ENCODE measurements around the gene NR2F6.
A peak's percentile ranks its signal among the peaks of the same experiment; 100 is the strongest.

NR2F6 gene

DNA sequence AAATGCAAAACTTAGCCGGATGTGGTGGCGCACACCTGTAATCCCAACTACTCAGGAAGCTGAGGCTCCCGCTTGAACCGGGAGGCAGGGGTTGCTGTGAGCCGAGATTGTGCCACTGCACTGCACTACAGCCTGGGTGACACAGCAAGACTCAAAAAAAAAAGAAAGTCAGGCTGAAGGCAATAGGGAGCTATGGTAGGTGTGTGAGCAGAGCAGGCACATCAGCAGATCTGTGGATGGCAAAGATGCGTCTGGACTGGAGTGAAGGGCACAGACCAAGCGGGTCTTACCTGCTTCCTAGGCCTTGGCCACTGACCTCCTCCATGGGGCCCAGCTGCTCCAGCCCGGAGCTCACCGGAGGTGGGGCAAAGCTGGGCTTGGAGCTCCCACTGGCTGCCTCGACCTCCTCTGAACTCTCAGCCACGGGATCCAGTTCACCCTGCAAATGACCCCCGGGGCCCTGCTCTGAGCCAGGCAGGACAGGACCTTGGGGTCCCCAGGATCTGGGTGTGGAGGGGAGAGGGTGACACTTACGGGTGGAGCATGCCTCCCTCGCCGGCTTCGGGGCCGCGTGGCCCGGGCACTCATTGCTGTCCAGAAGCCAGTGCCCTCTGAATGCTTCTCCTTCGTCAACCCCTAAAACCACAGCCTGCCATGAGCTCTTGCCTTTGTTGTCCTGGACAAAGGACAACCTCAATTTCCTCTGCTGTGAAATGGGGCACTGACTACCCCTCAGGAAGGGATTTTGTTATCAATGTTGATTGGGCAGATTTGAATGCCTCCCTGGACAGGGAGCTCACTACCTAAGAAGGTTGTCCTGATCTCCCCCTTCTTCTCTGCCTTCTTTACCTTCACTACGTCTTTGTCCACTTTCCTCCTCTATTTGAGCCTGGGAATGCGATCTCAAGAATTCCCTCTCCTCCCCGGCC lies 18.3 kb upstream of the NR2F6 start:
- DNase-seq = no peak

DNA sequence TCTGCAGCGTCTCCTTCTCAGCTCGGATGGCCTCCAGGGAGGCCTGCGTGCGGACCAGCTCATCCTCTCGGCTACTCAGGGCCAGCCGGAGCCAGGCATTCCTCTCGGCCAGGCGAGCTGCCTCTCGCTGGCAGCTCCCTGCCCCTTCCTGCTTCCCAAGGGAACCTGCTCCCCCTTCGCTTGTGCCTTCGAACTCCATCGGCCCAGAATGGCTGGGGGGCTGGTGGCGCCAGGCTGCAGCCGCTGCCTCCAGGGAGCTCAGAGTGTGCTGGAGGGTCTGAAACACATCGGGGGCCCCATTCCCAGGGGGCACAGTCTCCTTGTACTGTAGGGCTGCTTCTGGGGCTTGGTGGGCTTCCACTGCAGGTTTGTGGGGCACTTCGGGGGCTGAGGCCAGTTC lies 16.8 kb upstream of the NR2F6 start:
- DNase-seq = no peak

DNA sequence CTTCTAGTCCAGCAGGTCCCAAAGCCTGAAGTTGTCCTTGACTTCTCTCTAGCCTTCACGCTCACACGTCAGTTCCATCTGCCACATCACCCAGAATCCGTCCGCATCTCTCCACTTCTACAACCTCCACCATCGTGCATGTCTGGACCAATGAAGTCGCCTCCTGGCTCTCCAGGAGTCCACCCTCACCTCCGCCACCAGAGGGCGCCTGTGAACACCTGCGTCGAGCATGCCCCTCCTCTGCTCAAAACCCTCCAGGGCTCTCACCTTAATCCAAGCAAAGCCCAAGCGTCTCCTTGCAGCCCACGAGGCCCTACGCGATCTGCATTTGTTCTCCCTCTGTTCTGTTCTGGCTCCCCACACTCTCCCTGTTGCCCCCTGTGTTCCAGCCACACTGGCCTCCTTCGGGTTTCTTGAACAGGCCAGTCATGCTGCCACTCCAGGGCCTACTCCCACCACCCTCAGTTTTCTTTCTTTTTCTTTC lies 15.2 kb upstream of the NR2F6 start:
- peak; percentile 95 for DNase-seq

DNA sequence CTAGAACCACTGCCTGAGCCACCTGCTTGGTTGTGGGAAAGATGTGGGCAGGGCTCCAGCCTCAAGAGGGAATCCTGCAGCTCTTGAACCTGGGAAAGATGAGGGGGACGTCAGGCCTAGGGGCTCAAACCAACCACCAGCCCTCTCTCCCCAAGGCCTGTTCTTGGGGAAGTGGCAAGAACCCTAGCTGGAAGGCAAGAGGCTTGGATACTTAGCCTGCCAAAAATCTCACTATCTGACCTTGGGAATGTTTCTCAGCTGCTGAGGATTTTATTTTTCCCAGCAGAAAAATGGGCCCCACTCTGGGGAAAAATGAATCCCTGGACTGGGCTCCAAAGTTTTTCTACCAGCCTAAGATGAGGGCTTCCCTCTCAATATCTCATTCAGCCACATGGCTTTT lies 14.2 kb upstream of the NR2F6 start:
- no peak for DNase-seq

DNA sequence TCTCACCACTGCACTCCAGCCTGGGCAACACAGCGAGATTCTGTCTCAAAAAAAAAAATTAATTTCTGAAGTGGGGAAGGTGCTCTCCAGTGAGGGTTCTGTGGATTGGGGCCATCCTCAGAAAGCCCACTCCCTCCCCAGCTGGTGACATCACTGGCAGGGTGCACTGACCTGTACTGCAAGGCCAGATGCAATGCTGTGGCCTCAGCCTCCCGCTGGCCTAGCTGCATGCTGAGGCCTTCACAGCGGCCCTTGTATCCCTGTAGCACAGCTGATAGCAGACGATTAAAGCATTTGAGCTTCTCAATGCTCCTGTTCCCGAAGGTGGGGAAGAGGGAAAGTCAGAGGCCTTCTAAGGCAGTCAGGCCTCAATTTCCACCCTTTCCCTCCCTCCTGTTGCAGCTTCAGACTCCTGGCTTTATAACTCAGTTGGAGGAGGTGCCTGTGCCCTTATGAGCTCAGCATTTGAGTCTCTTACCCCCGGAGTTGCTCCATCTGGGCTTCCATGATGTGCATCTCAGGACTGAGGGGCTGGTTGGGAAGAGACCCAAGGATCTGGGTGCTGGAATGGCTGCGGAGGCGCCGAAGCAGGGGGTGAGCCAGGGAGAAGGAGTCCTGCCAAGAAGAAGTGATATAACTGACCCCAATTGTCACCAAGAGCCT lies 13.5 kb upstream of the NR2F6 start:
- no peak for DNase-seq

DNA sequence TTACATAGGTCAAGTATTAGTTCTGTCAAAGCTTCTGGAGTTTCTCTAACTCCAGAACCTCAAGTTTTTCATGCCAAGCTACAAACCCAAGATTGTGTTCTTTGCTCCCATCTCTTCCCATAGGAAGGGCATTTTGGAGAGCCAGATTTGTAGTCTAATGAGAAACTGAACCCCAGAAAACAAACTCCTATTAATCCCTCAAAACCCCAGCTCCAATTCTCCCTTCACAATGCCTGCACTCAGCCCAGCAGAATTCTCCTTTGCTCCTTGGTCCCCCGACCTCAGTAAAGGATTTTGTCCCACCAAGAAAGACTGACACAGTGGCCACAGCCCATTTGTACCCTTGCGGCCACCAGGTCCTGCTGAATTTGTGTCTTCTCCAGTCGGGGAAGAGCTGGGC lies 10.4 kb upstream of the NR2F6 start:
- DNase-seq = no peak

DNA sequence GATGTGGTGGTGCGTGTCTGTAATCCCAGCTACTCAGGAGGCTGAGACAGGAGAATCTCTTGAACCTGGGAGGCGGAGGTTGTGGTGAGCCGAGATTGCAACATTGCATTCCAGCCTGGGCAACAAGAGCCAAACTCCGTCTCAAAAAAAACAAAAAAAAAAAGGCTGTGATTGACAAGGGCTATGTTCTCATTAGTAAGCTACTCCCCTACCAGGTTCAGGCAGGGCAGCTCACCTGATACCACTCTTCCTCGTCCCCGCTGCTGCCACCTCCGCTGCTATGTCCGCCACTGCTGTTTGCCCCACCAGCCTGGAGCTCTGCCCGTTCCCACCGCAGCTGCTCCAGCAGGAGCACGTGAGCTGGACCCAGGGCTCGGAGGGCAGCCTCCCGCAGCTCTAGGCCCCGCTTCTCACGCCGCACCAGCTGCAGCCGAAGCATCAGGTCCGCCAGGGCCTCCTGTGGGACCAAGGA lies 9.5 kb upstream of the NR2F6 start:
- DNase-seq = no peak

DNA sequence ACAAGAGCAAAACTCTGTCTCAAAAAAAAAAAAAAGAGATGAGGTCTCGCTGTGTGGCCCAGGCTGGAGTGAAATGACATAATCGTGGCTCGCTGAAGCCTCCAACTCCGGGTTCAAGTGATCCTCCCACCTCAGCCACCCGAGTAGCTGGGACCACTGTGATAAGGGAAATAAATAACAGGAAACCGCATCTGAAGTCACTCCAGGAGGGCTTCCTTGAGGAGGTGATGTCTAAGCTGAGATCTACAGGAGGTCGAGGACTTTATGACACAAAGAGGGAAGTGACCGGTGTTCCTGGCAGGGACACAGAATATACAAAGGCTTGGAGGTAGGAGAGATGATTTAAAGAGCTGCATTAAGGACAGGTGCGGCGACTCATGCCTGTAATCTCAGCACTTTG lies 8.9 kb upstream of the NR2F6 start:
- no peak for DNase-seq

DNA sequence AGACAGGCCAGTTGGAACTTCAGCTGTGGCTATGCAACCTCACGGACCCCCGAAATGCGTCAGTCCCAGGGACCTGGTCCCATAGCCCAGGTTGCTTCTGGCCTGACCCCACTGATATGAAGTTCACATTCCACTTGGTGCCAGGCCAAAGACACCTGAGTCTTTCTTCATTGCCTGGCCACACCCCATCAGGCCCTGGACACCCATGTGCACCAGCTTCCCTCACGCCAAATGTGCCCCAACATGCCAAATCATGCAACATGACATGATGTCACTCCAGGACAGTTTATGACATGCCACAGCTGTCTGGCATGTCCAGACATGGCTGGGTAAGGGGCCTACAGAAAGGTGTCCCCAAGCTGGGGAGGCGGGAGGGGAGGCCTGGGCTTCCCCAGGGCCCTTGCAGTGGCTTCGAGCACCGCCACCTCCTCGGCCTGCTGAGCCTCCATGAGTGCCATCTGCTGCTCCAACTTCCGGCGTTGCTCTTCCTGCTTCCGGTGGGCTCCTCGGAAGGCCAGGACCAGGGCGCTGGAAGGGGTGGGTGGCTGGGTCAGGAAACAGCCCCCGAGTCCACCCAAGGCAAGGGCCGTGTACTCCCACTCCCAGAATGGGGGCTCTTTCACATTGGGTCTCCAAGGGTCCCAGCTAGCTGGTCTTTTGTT lies 4.3 kb upstream of the NR2F6 start:
- no peak for DNase-seq

DNA sequence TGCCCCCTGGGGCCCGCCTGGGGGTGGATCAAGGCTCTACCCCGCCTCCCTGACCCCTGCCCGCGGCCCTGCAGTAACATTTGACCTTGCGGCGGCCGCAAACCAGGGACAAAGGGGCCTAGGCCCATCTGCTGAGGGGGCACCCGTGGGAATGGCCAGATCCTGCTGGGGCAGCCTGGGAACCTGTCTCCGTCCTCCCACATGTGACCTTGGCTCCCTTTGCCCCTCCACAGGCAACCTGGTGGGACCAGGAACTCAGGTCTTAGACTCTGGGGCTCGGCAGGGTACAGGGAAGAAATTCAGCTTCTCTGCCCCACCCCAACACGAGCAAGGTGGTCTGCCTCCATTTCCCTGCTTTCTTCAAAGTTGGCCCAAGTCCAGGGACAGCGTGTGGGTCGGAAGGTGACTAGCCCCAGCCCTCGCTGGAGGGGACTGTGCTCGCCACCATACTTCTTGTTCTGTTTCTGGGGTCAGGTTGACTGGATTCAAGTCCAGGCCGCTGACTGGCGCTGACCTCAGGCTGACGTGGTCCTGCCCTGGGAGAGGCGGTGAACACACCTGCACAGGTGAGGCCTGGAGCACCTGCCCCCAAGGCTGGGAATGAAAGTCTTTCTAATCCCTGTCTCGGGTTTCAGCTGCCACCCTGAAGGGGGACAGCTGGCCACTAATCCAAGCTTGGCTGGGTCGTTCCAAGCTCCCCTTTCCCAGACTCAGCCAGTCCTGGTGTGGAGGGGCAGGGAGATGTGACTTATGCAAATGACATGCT lies 2.5 kb upstream of the NR2F6 start:
- no peak for DNase-seq

DNA sequence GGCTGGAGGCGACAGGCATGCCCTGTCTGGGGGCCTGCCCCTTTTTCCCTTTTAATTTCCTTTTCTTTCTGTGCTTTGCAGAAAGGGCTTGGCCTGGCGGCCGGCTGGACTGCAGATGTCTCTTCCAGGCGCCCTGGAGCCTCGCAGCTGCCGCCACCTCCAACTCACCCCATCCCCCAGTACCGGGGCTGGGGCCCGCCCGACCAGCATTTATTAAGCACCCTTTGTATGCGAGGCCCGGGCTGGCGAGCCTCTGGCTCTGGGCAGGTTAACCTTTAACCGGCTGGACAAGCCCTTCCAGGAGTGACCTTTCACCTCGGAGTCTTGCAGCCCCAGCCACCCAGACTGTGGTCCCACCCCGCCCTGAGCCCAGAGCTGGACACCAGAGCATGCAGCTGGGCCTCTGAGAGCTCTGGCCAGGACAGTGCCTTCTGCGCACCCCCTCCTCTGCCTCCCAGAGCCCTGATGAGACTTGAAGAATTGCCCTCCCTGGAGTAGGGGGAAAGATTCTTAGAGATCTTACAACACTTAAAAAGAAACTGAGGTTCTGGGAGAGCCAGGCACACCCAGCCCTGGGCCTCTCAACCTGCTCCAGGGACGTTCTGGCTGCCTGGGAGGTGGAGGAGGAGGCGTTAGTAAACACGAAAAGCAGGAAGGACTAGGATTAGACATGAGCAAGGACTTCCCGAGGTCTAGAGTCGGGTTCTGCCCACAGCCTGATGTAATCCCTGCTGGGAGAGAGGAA lies 1.1 kb upstream of the NR2F6 start:
- DNase-seq = no peak

DNA sequence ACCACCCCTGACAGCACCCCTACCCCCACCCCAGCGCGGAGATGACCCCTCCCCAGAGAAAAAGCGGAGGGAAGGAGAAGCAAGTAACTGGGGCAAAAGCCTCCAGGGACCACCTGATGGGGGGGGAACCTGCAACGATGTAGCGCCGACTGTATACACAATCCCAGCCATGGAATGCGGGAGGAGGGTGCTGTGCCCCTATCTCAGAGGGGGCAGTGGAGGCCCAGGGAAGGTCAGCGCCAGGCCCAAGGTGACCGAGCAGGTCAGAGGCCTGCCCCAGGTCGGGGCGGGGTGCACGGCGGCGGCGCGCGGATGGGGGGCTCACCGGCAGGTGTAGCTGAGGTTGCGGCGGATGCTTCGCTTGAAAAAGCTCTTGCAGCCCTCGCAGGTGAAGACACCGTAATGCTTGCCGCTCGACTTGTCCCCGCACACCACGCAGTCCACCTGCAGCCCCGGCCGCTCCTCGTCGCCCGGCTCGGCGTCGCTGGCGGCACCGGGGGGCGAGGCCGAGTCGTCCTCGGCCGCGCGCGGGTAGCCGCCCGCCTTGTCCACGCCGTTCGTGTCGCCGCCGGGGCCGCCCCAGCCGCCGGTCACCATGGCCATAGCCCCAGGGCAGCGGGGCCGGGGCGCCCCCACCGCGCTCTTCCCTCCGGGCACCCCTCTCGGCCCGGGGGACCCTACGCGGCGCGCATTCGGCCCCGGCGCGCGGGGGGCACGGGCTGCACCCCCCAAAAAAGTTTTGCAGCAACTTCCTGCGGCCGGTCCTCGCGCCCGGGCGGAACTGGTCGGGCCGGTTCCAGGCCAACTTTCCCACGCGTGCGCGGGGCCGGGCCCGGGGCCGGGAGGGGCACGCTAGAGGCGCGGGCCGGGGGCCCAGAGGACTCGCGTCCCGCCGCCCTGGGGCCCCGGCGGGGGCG lies 843 bp downstream of the NR2F6 start:
- DNase-seq = no peak

DNA sequence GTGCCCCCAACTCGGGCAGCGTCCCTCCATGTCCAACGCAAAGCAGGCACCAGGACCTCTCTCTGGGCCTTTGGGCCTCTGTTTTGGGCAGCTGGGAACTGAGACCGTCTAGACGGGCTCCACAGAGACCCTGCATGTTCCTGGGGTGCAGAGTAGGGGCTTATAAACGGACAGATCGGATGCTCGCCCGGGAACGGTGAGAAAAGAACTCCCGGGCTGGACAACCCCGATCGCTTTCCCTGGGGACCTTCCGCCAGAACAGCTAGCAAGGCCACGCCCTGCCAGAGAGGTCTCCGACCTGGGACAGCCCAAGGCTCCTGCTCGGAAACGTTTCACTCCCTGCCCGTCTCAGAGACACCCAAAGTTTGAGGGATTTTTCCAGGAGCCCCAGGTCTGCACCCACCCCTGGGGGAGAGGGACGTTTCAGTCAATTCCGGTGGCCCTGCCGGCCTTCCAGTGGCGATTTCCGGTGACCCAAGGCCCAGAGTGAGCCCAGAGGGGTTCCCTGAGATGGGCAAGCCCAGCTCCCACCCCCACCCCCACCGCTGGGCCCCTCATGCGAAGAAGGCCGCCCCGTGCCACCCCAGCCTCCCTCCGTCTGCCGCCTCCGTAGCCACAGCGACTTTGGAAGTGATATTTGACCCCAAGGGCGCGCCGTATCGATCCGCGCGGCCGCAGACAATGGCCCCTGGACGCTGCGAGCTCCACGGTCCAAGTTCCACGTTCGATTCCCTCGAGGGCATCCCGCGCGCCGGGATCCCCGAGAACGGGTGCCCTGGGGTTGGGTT lies 1.7 kb downstream of the NR2F6 start:
- DNase-seq = no peak

DNA sequence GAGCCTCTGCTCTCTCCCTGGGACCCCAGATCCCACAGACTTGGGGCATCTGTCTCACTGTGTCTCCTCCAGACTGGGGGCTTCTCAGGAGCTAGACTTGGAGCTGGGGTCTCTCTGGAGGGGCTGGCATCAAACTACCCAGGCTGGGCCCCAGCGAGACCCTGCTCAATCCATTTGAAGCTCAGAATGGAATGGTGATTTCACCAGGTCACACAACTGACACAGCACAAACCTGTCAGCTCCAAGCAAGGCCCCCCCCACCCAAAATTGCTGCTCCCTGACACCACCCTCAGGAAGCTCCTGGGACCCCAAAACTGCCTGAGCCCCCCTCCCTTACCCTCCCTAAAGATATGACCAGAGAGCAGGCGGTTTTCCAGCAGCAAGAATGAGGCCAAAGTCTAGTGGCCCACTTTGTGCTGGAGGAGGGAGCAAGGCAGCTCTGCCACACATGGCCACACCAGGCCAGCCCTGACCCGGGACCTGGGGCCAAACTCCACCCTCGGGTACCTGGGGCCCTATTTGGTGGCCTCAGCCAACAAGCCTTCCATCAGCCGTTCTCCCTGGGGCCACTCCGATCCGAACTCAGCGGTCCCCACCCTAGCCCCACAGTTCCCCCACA lies 2.4 kb downstream of the NR2F6 start:
- no peak for DNase-seq

DNA sequence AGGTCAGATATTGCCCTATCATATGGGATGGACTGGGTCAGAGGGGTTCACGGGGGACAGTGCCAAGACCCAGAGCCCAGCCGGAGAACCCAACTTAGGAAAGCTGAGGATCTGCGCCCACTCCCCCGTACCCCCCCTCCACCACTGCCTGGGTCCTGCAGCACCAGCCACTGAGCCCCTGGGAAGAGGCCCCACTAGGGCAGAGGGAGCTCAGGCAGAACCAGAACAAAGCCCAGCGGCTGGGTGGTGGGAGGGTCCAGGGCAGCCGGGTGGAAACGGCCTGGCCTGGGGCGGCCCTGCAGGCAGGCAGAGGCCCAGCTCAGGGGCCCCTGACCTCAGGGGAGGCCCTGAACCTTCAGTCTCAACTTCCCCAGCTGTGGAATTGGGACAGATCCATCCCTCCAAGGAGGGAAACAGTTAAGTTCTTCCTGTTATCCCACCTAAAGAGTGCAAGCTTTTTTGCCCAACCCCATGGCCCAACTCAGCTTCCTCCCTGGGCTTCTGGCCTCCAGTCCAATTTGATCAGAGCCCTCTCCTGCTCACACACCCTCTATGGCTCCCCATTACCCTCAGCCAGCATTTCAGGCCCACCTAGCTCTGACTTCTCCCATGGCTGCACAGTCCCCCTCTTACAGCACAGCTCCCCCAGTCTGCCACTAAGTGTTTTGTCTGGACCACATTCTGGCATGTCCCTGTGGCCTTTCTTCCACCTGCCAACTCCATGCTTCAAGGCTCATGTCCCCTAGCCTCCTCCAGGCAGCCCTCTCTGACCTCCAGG lies 3.1 kb downstream of the NR2F6 start:
- DNase-seq = no peak

DNA sequence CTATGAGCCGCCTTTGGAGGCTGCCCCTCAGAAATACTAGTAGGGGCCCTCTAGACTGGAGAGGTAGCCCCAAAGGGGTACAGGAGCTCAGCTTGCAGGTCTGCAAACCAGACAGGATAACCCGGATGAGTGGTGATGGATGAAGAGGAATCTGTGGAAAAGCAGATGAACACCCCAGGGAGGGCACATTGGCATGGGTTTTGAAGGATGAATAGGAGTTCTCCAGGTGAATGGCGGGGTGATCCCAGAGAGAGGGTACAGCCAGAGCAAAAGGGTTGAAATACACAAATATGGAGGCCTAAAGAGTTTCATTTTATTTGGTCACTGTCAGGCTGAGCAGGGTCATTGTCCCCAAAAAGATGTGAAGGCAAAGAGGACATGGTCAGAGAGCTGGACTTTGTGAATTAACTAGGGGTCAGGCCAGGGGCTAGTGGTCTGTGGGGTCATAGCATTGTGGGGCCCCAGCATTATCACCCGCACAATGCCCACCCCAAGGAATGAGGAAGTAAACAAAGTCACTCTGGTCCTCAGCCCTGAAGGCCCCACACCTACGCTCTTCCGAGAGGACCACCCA lies 4.8 kb downstream of the NR2F6 start:
- no peak for DNase-seq

DNA sequence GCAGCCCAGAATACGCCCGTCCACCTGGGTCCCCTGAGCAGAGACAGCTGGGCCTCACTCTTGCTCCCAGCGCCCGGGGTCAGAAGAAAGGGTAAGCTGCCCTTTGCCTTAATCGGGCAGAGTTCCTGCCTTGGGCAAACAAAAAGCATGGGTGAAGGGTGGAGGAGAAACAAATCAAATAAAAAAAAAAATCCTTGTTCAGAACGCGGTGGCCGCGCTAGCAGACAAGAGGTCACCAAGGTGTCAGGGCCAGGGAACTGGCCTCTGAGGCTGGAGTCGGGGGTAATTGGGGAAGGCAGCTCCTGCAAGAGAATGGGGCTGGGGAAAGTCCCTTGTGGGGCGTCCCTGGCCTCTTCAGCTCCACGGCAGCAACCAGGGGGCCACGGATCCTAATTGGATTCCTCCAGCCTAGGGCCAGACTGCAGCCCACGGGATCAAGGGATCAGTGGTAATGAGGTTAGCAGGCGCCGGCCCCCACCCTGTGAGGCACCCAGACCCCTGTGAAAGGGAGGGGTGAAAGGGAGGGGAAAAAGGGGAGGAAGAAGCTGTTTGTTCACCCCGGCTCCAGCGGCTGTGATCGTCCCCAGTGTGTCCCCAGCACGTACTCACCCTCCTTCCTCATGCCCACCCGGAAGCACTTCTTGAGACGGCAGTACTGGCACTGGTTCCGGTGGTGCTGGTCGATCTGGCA lies 5.5 kb downstream of the NR2F6 start:
- no peak for DNase-seq
